ENCODE measurements around the gene ANAPC15.

- TF ChIP-seq CTCF (IDR thresholded peaks at IDR 0.05; ENCODE audit: insufficient read depth, low read length, poor library complexity, severe bottlenecking): no peak
- TF ChIP-seq EZH2phosphoT487 (conservative IDR thresholded peaks at IDR 0.05; ENCODE audit: low read length): no peak
Measured at GRCh38 chr11:72088076-72088808, 24.3 kb downstream of the ANAPC15 start.

Data from SU-DHL-6 (cell line).